GM11168 (cell line): ENCODE measurements around the gene HEATR3.
"Not testable (repeated sequence)": the region's sequence is repeated elsewhere in the genome, so short reads cannot be mapped to it uniquely, and the experiment has no call there.

Source experiments
- in situ Hi-C: fragments of 300-500 bp; cut with MboI; formaldehyde crosslinking; loops from one replicate; pipeline ENCODE4 v1.12.0; 2022; ENCODE audit warnings: low sequenced_read_pairs; ENCODE audit not compliant: unreplicated experiment

Gene HEATR3

DNA sequence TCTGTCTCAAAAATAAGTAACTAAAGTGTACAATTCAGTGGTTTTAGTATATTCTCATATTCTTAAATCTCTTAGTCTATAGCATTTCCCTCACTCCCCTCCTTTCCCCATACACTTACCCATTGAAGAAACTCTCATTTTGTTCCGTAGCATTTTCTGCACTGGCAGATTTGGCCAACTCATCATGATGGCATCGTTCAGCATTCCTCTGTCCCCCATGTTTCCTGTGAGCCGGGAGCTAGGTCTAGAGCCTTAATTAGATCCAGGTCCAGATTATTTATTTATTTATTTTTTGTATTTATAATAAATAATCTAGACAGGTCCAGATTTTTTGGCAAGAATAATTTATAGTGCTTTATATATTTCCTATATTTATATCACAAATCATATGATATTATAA is 31.0 kb downstream of the HEATR3 start:
- in situ Hi-C loops = no loop called here

DNA sequence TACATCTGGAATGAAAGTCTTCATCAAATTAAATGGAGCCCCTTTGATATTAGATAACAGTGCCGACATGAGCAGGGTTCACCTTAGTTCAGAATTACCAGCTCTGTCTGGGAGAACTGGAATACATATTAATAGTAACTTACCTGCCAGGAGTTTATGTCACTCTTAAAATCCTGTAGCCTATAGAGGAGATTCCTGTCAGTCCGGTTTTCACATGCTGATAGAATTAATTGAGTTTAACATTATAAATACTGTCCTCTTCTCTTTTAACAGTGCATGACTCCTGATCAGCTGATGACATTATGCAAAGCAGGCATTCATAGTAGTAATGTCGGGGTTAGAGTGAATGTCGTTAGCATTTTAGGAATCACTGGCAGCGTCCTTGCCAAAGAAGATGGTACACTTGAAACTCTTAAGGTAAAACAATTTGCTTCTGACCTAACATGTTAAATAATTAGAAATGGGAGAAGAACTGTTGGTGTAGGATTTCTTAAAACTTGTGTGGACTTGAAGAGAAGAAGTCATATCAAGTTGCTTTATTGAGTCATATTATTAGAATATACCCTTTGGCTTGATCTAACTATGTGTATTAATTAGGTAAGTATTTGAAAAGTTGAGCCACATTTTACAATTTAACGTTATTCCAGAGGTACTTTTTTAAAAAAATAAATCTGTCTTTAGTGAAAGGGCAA is 34.3 kb downstream of the HEATR3 start:
- in situ Hi-C loops = no loop called here

DNA sequence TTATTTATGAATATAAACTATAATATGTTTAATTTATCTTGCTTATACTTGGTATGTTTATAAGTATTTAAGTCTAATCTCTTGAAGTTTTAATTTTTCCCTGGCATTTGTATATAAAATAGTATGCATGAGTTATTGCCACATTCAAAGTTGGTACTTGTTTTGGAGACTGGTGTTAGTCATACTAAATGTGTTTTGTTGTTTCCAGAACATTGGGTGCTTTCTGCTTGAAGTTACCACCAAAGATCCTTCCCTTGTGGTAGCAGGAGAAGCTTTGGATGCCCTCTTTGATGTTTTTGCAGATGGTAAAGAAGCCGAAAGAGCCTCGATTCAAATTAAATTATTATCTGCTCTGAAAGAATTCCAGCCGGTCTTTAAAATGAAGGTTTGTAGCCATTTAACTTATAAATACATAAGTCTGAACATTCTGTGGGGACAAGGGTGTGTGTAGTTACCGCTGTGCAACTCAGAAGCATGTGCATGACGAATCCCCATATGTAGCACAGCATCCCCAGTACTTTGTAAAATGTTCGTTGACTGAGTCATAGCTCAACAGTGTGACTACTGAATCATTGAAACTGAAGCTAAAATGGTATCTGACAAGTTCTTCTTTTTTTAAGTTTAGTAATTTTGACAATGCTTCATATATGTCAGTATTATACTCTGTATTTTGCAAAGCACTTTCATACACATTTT is 36.4 kb downstream of the HEATR3 start:
- in situ Hi-C loops = no loop called here

- in situ Hi-C loops = no loop called here
Observed at GRCh38 chr16:50103764-50104163, 38.0 kb downstream of the HEATR3 start.

DNA sequence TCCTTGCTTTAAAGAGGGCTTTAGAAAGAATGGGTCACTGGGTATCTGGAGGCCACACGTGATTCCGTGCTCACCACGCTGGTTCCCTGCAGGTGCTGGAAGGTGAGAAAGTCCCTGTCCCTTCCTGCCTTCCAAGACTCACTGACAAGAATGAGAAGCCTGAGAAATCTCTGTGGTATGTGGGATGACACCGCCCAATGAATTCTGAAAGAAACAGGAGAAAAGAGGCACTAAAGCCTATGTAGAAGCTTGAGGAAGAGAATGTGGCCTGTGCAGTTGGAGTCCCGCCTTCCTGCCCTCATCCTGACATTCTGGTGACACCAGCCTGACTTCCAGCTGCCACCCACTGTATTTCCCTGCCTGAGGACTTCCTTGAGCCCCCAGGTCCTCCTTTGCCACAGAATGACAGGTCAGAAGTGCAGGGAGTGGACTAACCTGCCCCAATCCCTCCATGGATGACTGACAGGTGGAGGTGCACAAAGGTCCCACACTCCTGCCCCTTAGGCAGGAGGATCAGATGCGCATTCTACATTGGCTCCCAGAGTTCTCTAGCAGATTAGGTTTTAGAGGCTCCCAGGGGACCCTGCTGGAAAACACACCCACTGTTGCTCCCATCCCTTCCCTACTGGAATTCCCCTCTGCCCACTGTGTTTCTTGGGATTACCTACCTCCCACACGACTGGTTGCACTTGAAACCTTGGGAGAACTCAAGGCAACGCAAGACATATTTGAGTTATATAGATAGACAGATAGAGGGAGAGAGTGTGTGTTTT is 48.8 kb downstream of the HEATR3 start:
- in situ Hi-C loops = no loop called here

- in situ Hi-C loops = no loop called here
Observed at GRCh38 chr16:50120711-50121110, 54.9 kb downstream of the HEATR3 start.

- in situ Hi-C loops = no loop called here
Observed at GRCh38 chr16:50121278-50121677, 55.5 kb downstream of the HEATR3 start.

GRCh38 chr16:50121721-50122445 is 56.1 kb downstream of the HEATR3 start:
- in situ Hi-C loops = no loop called here

DNA sequence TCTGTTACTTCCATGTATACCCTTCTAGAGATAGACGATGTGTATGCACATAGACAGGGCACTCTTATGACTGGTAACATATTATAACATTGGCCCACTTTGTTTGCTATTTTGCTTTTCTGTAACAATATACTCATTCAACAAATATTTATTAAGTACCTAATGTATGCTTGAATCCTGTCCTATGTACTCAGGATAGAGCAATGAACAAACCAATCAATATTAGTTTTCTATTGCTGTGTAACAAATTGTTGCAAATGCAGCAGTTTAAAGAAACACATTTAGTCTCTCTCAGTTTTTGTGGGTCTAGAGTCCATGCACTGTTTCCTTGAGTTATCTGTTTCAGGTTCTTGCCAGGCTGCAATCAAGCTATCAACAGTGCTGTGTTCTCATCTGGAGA is 57.6 kb downstream of the HEATR3 start:
- in situ Hi-C loops = no loop called here

DNA sequence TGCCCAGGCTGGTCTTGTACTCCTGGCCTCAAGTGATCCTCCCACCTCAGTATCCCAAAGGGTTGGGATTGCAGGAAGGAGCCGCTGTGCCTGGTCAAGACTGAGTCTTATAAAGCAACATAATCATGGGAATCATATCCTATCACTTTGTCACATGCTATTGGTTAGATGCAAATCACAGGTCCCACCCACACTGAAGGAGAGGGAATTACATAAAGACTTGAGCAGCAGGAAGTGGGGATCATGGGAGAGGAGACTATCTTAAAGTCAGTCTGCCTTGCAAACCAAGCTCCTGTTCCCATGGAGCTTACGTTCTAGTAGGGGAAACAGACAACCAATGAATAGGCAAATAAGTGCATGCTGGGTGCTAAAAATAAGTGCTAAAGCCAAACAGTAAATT is 59.0 kb downstream of the HEATR3 start:
- in situ Hi-C loops = no loop called here

DNA sequence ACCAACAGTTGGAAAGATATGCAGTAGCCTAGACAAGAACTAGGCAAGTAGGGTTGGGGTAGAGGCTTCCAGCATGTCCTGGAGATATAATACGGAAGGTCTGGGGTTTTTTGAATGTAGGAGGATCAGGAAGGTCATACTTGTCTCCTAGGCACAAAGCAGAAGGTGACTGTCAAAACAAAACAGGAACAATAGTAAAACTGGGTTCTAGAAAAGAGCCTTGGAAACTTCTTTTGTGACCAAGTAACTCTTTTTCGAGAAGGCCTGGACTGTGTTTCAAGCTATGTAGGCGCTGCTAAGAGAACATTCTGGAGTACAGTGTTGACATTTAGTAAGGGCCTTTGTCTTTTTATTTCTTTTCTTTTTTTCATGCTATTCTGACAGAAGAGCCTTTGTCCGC is 60.4 kb downstream of the HEATR3 start:
- in situ Hi-C loops = no loop called here

DNA sequence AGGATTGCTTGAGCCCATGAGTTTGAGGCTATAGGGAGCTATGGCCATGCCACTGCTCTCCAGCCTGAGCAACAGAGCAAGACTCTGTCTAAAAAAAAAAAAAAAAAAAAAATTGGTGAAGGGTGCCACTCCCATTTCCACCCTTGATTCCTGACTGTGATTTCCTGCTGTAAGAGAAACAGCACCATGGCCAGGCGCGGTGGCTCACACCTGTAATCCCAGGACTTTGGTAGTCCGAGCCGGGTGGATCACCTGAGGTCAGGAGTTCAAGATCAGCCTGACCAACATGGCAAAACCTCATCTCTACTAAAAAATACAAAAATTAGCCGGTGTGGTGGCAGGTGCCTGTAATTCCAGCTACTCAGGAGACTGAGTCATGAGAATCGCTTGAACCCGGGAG is 66.8 kb downstream of the HEATR3 start:
- in situ Hi-C loops = not testable (repeated sequence)

GRCh38 chr16:50133214-50133613 is 67.4 kb downstream of the HEATR3 start:
- in situ Hi-C loops = no loop called here

GRCh38 chr16:50136399-50136798 is 70.6 kb downstream of the HEATR3 start:
- in situ Hi-C loops = no loop called here

- in situ Hi-C loops = no loop called here
Observed at GRCh38 chr16:50137268-50137667, 71.5 kb downstream of the HEATR3 start.

DNA sequence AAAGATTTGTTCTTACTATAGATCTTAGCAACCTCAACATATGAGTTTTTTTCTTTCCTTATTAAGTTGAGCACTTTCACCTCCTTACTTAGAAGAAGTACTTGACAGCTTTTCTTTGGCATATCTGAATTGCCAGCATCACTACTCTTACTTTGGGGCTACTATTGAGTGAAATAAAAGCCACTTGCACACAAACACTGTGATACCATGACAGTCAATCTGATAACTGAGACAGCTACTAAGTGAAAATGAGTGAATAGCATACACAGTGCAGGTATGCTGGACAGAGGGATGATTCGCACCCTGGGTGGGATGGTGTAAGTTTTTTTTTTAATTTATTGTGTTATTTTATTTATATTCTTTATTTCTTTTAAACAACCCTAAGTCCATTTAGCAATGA is 73.8 kb downstream of the HEATR3 start:
- in situ Hi-C loops = no loop called here

GRCh38 chr16:50144211-50144610 is 78.4 kb downstream of the HEATR3 start:
- in situ Hi-C loops = no loop called here

DNA sequence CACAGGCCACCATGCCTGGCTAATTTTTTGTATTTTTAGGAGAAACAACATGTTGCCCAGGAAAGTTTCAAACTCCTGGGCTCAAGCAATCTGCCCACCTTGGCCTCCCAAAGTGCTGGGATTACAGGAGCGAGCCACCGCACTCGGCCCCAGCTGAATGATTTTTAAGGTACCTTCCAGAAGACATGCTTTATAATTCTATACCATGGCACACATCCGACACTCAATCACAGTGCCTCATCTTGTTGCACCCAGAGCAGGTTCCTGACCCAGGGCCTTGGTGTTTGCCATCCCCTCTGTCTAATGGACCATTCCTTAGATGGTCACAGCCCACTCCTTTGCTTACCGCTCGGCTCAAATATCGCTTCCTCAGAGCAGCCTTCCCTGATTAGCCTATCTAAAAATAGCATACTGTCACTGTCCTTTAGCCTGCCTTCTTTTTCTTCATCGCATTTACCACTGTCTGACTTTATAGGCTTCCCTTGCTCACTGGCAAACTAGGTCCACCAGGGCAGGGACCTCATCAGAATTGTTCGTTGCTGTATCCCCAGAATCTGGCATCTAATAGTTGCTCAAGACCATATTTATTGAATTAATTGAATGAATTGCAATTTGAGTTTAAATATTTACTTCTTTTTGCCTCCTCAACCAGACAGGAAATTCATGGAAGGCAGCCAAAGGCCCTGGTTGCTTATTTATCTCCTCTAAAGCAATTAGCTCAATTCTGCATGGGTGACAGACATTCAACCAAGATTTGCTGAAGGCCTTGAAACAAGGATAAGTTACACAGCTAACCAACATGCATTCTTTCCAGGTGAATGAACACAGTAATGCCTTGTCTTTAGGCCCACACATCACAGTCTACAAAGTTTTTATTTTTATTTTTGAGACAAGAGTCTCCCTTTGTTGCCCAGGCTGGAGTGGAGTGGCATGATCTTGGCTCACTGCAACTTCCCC is 81.0 kb downstream of the HEATR3 start:
- in situ Hi-C loops = no loop called here

GRCh38 chr16:50151322-50151721 is 85.6 kb downstream of the HEATR3 start:
- in situ Hi-C loops = no loop called here

GRCh38 chr16:50151756-50152155 is 86.0 kb downstream of the HEATR3 start:
- in situ Hi-C loops = no loop called here
